GM21381 (cell line): ENCODE data around the gene ATG10.
"Not testable (repeated sequence)": the region's sequence is repeated elsewhere in the genome, so short reads cannot be mapped to it uniquely, and the experiment has no call there.

Experiments used
- ATAC-seq: cut with Tn5 transposase; IDR thresholded peaks from one replicate; pipeline ENCODE4 v1.9.1; 2021; ENCODE audit warnings: mild to moderate bottlenecking, moderate library complexity; ENCODE audit not compliant: unreplicated experiment

The ATG10 gene

DNA sequence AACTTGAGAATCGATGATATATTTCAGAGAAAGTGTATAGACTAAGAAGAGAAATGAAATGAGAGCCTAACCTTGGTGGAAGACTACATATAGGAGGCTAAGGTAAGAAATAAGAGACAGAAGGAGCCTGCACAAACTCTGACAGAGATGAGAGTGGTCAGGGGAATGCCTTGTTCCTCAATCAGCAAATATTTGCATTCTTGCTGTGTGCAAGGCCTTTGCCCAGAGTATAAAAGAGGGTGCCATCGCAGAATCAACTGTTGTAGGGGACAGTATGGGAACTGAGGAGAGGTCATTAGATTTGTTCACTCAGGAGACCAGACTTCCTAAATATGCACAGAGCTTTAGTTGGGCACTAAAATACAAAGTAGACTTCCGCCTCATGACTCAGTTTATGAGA is 137.2 kb downstream of the ATG10 start:
- no peak for ATAC-seq

DNA sequence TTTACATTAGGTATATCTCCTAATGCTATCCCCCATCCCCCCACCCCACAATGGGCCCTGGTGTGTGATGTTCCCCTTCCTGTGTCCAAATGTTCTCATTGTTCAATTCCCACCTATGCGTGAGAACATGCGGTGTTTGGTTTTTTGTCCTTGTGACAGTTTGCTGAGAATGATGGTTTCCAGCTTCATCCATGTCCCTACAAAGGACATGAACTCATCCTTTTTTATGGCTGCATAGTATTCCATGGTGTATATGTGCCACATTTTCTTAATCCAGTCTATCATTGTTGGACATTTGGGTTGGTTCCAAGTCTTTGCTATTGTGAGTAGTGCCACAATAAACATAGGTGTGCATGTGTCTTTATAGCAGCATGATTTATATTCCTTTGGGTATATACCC is 138.1 kb downstream of the ATG10 start:
- not testable (repeated sequence) for ATAC-seq

DNA sequence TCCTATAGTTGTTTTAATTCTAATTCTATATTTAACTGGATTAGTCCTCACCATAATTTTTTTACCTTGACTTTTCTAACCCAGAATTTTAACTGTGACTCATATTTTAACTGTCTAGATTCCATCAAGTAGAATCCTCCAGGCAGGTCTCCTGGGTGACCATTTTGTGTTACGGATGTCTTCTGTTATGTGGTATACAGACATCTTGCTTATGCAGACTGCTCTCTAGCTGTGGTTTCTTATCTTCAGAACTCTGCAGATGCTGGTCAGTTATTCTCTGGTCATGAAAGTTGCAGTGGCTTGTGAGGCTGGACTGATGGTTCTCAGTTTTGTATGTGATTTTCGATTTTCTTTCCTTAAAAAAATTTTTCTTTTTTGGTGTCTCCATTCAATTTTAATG is 139.4 kb downstream of the ATG10 start:
- ATAC-seq = no peak

DNA sequence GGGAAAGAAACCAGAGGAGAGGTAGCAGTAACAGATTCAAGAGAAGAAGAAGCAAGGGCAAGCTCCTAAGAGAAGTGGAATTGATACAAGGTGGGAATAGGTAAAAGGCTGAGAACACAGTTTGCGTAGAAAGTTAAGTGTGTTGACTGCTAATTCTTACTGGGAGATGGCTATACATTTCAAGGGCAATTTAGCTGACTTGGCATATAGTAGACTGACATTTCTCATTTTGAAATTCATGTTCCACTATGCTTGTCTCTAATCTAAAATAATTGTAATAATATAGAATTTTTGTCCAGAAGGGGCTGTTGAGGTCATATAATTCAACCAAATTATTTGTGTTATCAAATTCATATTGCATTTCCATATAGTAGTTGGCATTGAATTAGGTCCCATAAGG is 144.0 kb downstream of the ATG10 start:
- ATAC-seq = no peak

DNA sequence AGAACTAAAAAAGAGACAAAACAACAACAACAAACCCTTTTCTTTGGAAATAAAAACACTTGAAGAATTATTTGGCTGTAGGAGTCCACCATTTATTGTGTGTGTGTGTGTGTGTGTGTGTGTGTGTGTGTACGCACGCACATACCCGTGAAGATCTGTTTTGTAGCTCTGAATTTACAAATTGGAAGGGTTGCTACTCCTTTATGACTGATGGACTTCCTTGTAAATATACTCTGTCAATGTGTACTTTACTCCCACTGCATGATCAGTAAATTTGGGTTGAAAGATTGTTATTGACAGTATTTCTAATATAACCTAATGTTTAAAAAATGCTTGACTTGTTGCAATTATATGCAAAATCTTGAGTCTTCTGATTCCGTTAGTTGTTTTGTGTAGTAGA is 148.1 kb downstream of the ATG10 start:
- no peak for ATAC-seq

DNA sequence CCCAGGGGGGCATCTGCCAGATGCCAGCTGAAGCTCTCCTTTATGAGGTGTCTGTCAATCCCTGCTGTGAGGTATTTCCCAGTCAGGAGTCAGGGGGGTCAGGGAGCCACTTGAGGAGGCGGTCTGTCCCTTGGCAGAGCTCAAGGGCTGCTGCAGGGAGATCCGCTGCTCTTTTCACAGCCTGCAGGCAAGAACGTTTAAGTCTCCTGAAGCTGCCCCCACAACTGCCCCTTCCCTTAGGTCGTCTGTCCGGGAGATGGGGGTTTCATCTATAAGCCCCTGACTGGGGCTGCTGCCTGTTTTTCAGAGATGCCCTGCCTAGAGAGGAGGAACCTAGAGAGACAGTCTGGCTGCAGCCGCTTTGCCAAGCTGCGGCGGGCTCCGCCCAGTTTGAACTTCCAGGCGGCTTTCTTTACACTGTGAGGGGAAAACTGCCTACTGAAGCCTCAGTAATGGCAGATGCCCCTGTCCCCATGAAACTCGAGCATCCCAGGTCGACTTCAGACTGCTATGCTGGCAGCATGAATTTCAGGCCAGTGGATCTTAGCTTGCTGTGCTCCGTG is 158.0 kb downstream of the ATG10 start:
- ATAC-seq = no peak

DNA sequence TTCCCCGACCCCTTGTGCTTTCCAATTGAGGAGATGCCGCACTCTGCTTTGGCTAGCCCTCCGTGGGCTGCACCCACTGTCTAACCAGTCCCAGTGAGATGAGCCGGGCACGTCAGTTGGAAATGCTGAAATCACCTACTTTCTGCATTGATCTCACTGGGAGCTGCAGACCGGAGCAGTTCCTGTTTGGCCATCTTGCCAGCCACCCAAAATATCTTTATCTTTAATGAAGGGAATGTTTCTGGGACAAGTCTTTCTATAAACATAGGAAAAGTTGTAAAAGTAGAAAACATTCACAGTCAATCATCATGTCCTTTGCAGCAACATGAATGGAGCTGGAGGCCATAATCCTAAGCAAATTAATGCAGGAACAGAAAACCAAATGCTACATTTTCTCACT is 158.8 kb downstream of the ATG10 start:
- ATAC-seq = no peak

DNA sequence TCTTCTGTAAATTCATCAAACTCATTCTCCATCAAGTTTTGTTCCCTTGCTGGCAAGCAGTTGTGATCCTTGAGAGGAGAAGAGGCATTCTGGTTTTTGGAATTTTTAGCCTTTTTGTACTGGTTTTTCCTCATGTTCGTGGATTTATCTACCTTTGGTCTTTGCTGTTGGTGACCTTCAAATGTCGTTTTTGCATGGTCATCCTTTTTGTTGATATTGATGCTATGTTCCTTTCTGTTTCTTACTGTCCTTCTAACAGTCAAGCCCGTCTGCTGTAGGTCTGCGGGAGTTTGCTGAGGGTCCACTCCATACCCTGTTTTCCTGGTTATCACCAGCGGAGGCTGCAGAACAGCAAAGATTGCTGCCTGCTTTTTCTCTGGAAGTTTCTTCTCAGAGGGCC is 165.4 kb downstream of the ATG10 start:
- no peak for ATAC-seq

DNA sequence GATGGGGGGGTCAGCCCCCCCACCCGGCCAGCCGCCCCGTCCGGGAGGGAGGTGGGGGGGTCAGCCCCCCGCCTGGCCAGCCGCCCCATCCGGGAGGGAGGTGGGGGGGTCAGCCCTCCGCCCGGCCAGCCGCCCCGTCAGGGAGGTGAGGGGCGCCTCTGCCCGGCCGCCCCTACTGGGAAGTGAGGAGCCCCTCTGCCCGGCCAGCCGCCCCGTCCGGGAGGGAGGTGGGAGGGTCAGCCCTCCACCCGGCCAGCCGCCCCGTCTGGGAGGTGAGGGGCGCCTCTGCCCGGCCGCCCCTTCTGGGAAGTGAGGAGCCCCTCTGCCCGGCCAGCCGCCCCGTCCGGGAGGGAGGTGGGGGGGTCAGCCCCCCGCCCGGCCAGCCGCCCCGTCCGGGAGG is 168.0 kb downstream of the ATG10 start:
- ATAC-seq = not testable (repeated sequence)

DNA sequence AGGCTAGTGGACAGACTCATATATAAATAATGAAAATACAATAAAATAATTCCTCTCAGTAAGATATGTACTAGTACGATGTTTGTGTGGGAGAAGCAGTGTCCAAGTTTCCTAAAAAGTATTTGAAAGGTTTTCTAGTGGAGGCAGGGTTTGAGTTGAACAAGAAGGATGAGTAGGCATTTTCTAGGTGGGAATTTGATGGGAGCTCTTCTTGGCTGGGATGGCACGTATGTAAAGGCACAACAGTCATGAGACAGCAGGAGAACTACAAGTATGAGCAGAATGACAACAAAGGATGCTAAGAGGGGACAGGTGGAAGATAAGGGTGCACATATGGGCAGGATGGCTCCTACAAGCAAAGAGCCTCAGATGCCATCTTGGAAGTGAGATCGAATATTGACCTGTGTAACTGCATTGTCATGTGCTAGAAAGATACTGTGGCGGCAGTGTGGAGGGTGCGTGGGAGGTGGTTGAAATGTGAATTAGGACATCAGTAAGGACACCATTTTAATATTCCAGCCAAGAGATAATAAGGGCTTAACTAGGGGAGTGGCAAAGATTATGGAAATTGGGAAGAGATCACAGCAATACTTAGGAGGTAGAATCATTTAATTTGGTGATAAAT is 170.5 kb downstream of the ATG10 start:
- no peak for ATAC-seq

DNA sequence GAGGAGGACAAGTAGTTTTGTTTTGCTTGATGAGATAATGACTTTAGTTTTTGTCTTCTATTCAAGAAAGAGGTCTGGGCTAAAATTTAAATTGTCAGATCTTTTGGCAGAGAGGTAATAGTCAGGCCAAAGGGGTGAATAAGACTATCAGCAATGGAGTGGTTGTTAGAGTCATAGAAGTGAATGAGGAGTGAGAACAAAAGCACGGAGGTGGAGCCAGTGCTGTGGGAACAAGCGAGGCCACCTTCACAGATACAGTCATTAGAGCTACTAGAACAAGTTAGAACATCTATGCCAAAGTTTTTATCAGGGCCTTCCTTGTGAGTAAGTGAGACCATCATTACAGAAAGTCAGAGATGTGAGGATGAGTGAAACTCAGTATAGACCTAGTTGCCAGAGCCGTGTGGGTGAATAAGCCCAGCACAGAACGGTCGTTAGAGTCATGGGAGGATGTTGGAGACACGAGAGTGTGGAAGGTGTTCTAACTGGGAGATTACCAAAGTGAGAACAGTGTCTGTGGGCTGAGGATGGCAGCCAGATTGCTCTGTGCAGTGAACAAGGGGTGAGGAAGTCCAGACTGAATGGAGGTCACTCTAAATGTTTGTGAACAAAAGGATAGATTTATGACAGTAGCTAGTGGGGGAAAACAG is 171.2 kb downstream of the ATG10 start:
- ATAC-seq = no peak

DNA sequence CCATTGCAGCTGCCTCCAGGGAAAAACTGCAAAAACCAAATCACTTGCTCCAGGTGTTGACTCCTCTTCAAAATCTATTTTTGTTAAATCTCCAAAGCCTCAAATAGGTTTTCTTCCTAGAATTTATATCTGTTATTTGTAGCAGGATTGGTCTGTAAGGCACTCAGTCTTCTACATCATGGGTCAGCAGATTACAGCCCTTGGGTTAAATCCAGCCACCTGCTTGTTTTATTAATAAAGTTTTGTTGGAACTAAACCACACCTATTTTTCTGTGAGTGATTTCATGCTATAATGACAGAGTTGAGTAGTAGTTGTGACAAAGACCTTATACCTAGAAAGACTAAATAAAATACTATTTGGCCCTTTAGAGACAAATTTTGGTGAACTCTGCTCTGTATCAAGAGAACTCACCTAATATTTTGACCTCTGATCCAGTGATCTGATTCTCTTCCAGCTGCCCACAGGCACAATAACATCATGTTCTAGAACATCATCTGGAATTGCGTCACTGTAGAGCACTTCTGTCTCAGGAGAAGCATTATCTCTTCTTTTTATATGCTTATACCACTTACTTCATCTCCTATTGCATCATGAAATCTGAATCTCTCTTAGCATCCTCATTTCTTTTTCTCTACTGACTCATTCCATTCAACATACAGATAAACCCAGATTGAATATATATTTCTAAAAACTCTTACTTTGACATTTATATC is 176.2 kb downstream of the ATG10 start:
- no peak for ATAC-seq

DNA sequence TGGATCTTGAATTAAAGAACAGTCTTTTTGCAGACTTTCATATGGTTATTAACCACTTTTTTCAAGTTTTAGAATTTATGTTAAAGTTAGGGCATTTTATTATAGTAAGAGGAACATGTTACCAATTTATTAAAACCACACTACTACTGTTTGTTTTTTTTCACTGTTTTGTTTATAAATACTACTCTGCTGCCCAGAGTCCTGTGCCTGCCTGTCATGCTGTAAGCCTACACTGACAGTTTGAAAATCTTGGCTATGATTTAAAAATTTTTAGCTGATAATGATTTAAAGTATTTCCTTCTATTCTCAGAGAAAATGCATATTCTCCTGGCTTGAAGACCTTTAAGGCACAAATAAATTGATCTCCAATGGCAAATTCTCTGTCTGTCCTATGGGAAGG is 177.6 kb downstream of the ATG10 start:
- ATAC-seq = no peak

DNA sequence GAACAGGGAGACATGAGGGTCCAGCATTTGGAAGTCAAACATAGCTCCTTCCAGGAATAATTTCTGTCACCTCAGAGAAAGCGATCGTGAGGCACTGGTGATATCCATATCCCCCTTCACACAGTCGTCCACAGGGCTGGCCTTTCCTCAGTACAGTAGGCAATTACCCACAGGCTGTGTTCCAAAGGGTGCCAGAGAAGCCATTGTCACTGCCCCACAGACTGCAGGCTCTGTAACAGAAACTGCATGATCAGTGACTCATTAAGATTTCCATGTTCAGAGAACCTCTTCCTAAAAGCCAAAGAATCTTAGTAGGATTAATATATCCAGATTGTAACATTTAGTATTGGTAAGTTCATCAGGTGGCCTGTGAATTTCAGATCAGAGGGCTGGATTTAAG is 178.7 kb downstream of the ATG10 start:
- no peak for ATAC-seq

DNA sequence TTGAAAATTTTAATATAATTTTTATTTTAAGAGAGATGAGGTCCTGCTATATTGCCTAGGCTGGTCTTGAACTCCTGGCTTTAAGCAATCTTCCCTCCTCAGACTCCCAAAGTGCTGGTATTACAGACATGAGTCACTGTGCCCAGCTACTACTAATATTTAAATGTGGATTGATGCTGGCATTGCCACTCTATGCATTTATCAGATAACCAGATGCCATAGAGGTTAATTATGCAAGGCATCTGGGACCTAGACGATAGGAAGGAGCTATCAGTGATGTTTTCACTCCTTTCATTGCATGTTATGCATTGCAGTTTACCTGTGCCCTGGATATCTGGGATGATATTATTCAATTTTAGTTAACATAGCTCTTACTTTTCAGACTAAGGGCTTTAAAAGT is 179.4 kb downstream of the ATG10 start:
- no peak for ATAC-seq

DNA sequence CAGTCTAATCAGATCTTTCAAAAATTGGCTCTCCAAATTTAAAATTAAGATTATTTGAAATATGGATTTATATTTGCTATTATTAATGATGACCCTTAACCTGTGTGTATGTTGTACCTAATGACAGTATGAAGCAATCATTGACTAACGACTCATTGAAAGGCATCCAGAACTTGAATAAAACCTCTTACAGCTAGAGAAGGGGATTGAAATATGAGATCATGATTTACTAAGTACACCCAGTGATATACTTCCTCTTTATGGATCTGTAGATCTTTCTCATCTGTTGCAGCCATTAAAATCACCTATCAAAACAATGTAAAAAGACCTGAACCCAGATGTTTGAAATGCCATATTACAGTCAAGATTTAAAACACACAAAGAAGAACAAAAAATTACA is 179.8 kb downstream of the ATG10 start:
- ATAC-seq = no peak

DNA sequence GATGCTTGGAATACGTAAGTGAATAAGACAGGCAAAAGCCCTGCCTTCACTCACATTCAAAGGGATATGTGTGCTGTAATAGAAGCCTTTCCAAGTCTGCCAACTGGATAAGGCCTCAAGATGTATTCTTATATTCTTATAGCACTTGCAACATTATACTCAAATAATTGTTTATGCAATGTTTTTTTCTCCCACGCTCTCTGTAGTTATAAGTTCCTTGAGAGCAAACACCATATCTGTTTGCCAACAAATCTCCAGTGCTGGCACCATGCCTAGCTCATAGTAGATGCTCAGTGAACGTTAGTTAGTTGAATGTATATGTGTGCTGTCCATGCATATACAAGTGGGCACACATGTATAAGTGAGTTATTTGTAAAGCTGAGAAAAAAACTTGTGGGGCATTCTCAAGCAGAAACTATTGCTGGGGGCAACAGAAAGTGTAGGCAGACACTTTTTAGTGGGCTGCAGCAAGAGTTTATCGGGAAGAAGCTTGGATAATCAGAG is 181.2 kb downstream of the ATG10 start:
- ATAC-seq = no peak

DNA sequence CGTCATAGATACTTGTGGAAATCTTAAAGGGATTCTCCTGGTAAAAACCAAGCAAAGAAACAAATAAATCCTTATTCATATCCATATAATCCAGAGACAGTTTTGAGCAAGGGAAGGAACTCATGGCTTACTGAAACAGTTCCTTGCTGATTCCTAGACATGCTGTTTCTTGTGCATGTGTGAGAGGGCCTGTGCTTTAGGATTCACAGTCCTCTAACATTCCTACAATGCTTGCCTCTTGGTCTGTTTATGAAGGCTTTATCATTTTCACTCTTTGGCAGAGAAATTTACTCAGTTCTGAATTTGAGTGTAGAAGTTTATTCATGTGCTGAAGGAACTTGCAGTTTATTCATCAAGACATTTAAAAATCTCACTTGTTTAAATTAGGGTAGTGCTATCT is 183.0 kb downstream of the ATG10 start:
- ATAC-seq = no peak

DNA sequence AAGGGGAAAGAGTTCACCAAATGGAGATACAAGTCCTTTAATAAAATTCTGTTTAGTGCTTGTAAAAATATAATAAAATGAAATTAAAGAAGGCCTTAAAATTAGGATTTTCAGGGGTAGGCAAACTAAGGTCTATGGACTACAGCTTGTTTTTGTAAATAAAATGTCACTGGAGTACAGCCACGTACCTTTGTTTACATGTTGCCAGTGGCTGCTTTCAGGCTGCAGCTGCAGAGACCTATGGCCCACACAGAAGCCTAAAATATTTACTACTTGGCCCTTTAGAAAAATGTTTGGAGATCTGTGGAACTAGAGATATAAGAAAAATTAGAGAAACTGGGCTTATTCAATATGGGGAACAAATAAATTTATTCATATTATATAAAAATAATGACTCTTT is 183.5 kb downstream of the ATG10 start:
- ATAC-seq = no peak

DNA sequence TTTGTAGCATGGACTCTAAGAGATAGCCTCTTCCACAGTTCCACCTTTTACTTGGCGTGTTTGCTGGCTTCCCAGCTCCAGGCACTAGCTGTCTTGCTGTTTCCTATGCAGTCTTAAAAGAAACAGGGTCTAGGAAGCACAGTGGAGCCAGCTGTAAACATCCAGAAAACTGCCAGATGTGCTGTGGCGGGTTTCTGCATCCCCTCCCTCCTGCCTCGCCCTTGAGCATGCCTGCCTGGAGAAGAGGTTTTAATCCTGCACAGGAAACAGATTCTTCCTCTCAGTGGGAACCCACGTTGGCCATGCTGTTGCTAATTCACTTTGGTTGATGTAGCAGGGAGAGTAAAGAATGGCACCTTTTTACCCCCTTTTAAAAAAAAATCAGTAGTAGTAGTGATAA is 185.1 kb downstream of the ATG10 start:
- no peak for ATAC-seq

DNA sequence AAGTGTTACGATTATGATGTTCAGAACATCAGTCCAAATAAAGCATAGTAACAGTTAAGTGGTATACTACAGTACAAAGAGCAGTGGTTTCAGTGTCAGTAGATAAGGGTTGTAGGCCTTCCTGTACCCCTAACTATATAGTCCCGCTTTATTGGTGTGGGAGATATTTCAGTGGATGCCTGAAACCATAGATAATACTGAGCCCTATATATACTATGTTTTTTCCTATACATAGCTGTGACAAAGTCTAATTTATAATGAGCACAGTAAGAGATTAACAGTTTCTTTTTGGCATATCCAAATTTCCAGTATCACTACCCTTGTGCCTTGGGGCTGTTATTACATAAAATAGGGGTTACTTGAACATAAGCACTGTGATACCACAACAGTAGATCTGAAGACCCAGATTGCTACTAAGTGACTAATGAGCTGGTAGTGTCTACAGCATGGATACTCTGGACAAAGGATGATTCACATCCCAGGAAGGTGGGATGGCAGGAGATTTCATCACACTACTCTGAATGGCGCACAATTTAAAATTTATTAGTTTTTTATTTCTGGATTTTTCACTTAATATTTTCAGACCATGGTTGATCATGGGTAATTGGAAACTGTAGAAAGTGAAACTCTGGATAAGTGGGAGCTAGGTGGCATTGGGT is 187.1 kb downstream of the ATG10 start:
- no peak for ATAC-seq
